GM18873 (cell line): Measurements from ENCODE around the gene ABHD1.
"Not testable (repeated sequence)": the region's sequence is repeated elsewhere in the genome, so short reads cannot be mapped to it uniquely, and the experiment has no call there.

ENCODE experiments used
- ATAC-seq: cut with Tn5 transposase; IDR thresholded peaks from one replicate; pipeline ENCODE4 v1.9.1; 2021; ENCODE audit warnings: mild to moderate bottlenecking, moderate library complexity, moderate number of reproducible peaks; ENCODE audit not compliant: unreplicated experiment, low FRiP score

ABHD1 gene

GRCh38 chr2:27123302-27124150 lies at the start of gene ABHD1:
Gene ABHD1, plus strand, starts transcription at chr2:27123815. Its CDS starts 134 bp downstream, at chr2:27123949.
- ATAC-seq: no peak

- ATAC-seq: no peak
Measured at GRCh38 chr2:27074738-27075565, 48.7 kb upstream of the ABHD1 start.

- ATAC-seq: not testable (repeated sequence)
Measured at GRCh38 chr2:27075566-27075871, 48.1 kb upstream of the ABHD1 start.

GRCh38 chr2:27076323-27076722 lies 47.3 kb upstream of the ABHD1 start:
- ATAC-seq: no peak

DNA sequence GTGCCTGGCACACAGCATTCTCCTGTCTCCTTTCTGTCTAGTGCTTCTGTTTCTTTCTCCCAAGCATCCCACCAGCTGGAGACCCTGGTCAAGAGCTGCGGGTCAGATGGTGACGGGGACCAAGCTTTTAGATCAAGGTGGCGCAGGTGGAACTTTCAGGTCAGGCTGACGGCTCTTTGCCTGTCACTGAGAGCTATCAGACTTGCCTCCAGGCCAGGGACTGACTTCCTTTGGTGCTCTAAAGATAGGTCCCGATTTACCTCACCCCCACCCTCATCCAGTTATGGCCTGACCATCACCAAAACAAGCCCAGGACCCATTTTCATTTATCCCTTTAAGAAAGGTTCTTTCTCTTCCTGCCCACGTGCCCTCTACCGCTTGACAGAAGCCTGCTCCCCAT lies 46.4 kb upstream of the ABHD1 start:
- ATAC-seq: no peak

- ATAC-seq: no peak
Measured at GRCh38 chr2:27078267-27079194, 45.1 kb upstream of the ABHD1 start, which contains the start of gene EMILIN1. Gene EMILIN1, plus strand, starts transcription at chr2:27078615. Its CDS starts 451 bp downstream, at chr2:27079066.

DNA sequence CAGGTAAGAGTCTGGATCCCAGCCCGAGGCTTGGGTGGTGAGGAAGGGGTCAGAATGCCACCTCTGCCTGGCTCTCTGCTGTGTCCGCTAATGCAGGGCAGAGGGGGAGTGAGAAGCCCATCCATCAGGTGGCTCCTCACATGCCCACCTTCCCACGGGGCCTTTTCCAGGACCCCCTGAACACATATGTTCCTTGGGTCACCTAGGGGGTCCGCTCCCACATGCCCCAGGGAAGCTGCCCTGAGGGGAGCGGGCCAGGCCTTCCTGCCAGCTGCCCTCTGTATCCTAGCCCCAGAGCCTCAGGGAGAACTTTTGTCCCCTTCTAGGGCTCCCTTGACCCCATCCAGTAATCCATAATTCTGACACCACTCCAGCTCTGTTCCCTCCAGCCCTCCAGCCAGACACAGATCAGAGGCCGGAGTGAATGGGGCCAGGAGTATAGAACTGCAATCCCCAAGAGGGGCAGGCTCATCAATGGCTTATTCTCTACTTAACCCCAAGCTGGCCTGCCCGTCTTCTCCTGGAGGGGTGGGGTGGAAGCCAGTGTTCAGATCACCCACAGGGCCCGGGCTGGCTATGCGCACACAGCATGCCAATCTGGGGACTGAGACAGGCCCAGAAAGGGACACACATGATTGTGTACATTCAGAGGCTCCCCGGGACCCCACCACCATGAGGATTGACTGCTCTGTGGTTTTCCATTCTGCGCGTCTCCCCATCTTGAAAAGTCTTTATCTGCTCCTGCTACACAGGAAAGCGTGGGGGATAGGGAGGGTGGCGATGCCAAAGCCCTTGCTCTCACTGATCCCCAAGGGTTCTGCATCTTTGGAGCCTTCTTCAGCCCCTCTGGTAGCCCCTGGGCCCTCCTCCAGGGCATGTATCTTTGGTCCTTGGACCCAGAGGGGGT lies 44.1 kb upstream of the ABHD1 start:
- ATAC-seq: no peak

DNA sequence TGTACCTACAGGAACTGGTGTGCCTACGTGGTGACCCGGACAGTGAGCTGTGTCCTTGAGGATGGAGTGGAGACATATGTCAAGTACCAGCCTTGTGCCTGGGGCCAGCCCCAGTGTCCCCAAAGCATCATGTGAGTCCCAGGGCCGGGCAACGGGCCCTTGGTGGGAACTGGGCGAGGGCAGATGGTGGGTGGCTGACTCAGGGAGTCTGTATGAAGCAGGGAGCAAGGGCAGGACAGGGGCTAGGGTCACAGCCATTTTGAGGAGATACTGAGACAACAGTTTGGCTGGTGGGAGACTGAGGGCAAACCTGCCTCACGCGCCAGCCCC lies 43.5 kb upstream of the ABHD1 start:
- no peak for ATAC-seq

DNA sequence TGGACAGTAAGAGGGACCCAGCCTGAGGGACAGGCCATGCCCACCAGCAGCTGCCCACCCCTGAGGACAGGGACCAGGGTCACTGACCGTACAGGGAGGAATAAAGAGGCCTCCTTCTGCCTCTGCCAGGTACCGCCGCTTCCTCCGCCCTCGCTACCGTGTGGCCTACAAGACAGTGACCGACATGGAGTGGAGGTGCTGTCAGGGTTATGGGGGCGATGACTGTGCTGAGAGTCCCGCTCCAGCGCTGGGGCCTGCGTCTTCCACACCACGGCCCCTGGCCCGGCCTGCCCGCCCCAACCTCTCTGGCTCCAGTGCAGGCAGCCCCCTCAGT lies 43.0 kb upstream of the ABHD1 start:
- no peak for ATAC-seq

DNA sequence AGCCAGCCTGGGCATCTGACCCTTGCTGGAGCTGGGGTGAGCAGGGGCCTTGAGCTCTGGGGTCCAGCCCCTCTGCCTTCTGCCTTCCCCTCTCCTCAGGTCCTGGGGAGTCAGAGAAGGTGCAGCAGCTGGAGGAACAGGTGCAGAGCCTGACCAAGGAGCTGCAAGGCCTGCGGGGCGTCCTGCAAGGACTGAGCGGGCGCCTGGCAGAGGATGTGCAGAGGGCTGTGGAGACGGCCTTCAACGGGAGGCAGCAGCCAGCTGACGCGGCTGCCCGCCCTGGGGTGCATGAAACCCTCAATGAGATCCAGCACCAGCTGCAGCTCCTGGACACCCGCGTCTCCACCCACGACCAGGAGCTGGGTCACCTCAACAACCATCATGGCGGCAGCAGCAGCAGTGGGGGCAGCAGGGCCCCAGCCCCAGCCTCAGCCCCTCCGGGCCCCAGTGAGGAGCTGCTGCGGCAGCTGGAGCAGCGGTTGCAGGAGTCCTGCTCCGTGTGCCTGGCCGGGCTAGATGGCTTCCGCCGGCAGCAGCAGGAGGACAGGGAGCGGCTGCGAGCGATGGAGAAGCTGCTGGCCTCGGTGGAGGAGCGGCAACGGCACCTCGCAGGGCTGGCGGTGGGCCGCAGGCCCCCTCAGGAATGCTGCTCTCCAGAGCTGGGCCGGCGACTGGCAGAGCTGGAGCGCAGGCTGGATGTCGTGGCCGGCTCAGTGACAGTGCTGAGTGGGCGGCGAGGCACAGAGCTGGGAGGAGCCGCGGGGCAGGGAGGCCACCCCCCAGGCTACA lies 41.4 kb upstream of the ABHD1 start:
- no peak for ATAC-seq

- no peak for ATAC-seq
Measured at GRCh38 chr2:27082773-27083409, 40.7 kb upstream of the ABHD1 start.

DNA sequence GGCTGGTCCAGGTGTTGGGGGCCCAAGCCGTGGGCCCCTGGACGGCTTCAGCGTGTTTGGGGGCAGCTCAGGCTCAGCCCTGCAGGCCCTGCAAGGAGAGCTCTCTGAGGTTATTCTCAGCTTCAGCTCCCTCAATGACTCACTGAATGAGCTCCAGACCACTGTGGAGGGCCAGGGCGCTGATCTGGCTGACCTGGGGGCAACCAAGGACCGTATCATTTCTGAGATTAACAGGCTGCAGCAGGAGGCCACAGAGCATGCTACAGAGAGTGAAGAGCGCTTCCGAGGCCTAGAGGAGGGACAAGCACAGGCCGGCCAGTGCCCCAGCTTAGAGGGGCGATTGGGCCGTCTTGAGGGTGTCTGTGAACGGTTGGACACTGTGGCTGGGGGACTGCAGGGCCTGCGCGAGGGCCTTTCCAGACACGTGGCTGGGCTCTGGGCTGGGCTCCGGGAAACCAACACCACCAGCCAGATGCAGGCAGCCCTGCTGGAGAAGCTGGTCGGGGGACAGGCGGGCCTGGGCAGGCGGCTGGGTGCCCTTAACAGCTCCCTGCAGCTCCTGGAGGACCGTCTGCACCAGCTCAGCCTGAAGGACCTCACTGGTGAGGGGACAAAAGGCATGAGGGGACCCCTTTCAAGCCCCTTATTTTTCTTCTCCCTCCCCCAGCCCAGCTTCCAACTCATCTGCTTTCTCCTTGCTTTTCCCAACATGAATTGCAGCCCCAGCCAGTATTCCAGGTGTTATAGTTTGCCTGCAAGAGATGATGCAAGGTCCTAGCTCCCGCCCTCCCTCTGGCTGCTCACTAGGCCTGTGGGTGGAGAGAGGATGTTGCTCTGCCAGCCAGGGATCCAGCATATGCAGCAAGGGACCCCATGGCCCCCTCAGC lies 40.0 kb upstream of the ABHD1 start:
- no peak for ATAC-seq

DNA sequence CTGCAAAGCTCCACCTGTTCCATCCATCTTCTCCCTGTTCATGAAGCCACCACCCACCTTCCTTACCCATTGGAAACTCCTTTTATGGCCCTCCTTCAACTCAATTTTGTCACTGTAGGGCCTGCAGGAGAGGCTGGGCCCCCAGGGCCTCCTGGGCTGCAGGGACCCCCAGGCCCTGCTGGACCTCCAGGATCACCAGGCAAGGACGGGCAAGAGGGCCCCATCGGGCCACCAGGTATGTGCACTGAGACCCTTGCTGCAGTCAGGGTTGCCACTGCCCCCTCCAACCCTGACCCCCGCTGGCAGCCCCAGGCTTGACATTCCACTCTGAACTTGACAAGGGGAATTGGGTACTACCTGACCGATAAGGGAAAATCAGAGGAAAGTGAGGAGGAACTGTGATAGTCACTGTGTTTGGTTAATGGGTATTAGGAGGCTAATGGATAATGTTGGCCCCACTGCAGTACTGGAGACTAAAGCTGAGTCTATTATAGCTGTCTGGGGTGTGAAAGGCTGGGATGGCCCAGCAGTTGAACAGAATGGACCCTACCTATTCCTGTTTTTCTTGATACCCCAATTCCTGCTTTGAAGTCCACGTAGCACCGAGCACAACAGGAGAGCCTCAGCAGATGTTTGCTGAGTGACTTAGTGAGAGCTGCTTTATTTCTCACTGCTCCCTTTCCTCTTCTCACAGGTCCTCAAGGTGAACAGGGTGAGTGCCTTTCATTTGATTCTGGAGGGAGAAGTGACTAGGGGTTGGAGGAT lies 39.1 kb upstream of the ABHD1 start:
- ATAC-seq: no peak

GRCh38 chr2:27085062-27085672 lies 38.4 kb upstream of the ABHD1 start:
- ATAC-seq: no peak

DNA sequence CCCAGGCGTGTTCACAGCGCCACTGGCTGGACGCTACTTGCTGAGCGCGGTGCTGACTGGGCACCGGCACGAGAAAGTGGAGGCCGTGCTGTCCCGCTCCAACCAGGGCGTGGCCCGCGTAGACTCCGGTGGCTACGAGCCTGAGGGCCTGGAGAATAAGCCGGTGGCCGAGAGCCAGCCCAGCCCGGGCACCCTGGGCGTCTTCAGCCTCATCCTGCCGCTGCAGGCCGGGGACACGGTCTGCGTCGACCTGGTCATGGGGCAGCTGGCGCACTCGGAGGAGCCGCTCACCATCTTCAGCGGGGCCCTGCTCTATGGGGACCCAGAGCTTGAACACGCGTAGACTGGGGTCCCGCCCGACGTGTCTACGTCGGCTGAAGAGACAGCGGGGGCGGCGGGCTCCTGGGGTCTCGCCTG lies 37.9 kb upstream of the ABHD1 start:
- ATAC-seq: no peak

DNA sequence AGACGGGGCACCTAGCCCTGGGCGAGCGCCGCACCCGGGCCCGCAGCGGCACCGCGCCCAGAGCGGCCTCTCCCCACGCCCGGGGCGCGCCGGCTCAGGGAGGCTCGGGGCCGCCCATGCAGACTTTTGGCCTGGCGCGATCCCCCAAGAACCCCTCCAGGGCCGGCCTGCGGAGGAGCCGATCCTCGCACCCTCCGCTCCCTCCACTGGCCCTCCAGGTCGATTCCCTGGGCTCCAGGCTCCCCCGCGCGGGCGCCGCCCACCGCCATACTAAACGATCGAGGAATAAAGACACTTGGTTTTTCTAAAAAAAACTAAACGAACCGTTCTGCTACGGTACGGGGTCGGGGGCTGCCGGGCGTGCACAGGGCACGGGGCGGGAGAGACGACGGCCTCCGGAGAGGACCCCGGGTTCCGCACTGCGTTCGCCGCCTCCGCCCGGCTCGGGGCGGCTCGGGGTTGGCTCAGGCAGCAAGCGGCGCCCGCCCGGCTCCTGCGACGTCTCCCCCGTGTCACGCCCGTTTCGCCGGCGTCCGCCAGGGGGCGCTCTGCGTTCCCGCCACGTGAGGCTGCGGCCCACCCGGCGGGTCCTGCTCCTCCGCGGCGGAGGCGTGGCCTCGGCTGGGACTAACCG lies 37.4 kb upstream of the ABHD1 start:
- ATAC-seq: peak; percentile 59
